OCI-LY7 (cell line): ENCODE measurements around the gene NISCH.
A peak's percentile ranks its signal among the peaks of the same experiment; 100 is the strongest.

ENCODE experiments used
- CTCF ChIP-seq: fragments of 200-600 bp; sonication (generic); conservative IDR thresholded peaks from 2 replicates; pipeline ENCODE4 v1.5.1; 2014; ENCODE audit warnings: mild to moderate bottlenecking, antibody characterized with exemption, low read length, moderate library complexity, mixed read lengths
- EZH2phosphoT487 ChIP-seq: fragments of 200-600 bp; sonication (generic); IDR thresholded peaks from 2 replicates; pipeline ENCODE4 v1.6.1; 2018; ENCODE audit warnings: low read depth, borderline replicate concordance, mild to moderate bottlenecking, mixed run types, antibody characterized with exemption, low read length, moderate library complexity, mixed read lengths

- TF ChIP-seq CTCF (peak; percentile 71), EZH2phosphoT487 (no peak)
Observed at GRCh38 chr3:52481819-52482521, 26.6 kb downstream of the NISCH start.
